ENCODE results near the gene FXYD2.

FXYD2 gene

DNA sequence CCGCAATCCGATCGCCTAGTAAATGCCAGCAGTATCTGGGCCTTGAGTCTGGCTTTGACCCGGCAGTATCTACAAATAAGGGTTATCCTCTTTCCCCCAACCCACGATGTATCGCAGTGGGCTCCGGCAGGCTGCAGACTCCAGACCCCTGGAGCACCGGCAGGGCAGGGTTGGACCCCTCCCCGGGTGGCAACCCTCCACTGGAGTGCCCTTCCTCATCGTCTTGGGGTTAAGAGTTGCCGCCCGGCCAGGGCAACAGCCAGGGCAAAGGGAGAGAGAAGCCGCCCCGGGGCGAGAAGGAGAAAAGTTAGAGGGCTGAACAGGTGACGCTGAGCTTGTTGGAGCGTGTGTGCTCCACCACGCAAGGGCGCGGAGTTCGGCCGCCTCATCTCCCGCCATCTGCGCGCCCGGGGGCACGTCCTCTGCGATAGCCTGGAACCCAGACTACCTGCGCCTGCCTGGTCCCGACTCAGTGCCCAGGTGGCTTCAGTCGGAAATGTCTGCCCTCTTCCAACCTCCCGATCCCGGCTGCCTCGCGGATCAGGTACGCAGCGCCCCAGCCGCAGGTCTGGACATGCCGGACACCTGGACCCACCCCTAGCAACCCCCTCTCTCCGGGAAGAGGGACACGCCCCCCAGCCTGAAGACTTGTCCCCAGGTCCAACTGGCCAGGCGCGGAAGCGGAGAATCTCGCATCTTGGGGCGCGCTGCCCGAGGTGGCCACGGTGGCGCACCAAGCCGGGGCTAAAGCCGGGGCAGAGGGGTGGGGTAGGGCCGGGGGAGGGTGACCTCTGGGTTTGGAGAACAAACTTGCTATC is 28.7 kb downstream of the FXYD2 start:
- DNase-seq, result no peak

DNA sequence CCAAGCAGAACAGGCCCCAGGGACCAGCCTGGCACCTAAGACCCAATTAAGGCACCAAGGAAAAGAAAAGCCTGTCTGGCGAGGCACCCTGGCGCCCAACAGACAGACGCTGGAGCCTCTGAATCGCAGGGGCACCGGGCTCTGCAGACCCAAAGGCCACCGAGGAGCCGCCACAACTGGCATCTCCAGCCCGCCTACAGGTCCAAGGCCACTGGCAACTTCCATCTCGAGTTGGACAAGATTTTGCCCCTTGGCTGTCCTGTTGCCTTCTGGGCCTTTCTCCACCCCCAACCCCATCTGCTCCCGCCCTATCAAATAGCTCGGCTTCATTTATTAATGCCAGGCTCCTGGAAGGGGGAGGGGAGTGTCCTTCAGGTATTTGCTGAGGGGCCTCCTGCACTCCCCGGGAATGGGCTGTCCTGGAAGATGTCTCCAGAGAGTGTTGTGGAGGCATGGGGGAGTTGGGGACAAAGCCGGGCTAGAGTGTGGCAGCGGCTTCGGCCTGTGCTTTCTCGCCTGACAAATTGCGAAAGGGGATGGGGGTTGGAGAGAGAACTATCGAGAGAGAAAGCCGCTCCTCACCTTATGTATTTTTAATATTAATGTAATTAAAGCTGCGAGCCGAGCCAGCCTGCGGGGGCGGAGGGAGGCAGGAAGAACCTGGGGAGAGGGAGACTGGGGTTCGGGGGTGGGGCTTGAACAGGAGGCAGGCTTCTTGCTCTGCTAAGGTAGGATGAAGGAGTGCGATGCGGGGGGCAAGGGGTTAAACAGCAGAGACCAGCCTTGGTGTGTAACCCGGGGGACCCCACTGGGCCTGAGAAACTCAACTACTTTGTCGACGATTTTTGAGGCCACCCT is 29.5 kb downstream of the FXYD2 start:
- no peak for DNase-seq

DNA sequence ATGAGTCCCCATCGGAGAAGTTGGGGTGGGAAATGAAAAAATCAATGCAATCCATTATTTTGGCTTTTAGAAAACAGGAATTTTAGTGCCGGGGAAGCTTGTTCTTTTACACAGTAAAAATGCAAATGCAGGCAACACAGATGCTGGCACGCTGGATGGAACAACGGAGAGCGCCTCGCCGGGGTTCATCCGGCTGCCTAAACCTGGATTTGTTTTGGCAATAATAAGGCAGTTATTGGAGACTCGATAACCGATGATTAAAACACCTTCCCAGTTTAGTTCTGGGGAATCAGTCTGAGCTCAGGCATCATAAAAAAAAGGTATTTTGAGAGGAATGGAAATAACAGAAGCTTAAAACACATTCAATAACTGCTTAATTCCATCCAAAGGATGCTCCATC is 30.4 kb downstream of the FXYD2 start:
- DNase-seq, result no peak

DNA sequence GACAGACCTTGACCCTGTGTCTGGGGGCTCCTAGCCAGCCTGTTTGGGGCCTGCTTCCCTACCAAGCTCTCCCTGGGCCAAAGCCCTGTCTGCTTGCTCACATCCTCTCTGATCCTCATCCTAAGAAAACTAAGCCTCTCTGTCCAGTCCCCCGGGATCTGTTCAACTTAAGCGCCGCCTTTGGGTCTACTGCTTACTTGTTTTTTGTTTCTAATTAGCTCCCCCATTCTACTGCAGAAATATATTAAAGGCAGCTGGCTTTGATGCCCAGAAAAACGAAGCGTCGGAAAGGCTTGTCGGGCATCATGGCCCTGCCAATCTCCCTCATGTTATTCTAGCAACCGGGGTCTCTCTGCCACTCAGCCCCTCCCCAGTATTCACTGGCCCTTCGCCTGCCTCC is 31.0 kb downstream of the FXYD2 start:
- no peak for DNase-seq

DNA sequence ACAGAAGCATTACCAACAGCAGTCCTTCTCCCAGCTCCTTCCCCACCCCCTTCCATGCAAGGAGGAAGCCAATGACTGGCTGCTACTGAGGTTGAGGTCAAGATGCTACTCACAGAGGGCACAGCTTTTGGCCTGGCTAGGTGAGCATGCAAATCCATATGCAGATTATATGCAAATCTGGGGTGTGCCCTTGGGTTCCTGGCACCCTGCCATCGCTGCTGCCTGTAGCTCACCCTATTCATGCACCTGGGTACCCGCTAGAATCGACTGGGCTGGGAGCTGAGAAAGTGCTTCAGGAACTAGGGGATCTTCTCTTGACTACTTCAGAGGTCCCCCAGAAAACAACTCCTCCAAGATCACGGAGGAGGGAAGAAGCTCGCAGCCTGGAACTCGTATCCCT is 31.6 kb downstream of the FXYD2 start:
- no peak for DNase-seq

DNA sequence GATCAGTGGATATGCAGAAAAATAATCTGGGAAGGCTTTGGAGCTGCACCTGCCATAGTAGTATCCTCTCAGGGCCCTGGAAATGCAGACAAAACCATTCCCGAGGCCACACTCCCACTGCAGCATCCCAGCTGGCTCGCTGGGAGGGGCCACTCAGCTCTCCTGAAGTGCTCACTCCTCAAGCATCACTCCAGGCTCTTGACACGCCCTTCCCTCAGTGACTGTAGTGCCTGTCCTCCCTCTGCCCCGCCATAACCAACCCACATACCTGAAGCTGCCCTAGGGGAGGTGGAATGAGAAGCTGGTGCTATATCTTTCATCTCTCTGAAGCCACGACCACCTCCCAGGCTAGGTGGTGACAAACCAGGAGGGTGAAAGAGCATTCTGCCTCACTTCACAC is 32.3 kb downstream of the FXYD2 start:
- no peak for DNase-seq

DNA sequence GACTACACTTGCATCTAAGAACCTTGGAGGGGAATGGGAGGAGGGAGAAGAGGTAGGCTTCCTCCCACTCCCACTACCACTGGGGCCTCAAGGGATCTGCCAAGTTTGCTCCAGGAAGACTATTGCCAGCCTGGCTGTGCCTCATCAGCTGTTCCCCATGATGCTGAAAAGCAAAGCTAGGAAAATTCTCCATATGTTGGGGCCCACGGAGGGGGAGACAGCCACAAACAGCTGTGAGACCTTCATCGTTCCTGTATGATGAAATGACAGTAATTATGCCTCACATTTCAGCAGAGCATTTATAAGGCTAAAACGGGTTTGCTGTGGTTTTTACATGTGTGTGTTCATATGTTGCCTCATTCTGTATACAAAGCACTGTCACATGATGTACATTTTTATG is 34.3 kb downstream of the FXYD2 start:
- DNase-seq, result no peak

DNA sequence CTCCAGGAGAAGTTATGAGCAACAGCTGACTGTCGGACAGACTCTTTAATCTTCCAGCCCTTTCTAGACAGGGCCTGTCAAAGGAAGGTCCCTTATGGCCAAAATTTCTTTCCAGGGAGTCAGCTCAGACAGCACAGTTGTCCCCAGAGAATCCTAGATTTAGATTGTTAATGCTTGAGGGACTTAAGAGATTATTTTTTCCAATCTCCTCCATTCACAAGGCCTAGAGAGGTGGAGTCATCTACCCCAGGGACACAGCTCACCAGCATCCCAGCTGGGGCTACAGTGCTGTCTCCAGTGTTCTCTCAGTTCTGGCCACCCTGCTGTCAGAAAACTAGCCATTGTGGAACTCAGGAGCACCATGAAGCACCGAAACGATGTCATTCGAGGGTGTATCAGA is 35.3 kb downstream of the FXYD2 start:
- DNase-seq, result no peak

DNA sequence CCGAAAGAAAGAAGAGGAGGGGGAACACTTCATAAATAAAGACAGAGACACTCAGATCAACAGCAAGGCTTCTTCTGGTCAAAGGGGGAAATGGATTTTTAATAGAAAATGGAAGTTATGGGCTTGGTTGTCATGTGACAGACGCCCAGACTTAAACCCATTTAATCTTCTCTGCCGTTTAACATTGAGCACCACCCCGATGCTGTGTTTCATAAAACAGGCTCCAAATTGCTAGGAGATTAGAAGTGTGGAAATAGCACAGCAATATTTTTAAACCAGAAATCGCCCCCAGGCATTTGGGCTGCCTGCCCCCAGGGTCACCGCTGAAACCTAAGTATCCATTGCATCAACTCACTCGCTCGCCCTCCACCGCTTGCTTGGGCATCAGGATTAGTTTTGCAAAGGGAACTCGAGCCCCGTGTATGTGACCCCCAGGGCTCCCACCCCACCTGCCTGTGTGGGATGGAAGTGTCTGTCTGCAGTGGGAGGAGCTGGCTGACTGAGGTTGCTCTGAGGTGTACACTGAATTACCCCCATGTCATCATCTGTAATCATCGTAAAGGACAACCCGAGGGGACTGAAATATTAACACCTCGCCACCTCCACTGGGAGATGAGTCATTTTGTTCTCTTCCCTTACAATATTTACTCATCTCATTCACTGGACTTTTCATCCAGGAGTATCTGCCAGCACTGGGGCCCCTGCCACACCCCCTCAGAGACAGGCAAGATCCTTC is 38.2 kb downstream of the FXYD2 start:
- DNase-seq, result no peak

DNA sequence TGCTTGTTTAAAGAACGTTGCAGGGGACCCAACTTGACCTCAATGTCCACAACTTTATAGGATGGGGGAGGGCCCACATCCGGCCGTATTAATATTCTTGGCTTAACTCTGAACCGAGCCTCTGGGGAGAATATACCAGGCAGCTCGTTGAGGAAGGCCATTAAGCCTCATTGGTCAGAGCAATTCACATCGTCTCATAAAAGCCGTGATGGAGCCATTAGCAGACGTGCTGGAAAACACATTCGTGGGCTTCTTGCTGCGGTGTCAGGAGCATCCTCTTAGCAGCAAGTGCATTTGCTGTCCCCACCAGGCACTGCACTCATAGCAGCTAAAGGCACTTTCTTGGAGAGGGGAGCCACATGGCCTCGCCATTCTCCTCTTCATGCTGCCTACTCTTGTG is 42.4 kb downstream of the FXYD2 start:
- no peak for DNase-seq

DNA sequence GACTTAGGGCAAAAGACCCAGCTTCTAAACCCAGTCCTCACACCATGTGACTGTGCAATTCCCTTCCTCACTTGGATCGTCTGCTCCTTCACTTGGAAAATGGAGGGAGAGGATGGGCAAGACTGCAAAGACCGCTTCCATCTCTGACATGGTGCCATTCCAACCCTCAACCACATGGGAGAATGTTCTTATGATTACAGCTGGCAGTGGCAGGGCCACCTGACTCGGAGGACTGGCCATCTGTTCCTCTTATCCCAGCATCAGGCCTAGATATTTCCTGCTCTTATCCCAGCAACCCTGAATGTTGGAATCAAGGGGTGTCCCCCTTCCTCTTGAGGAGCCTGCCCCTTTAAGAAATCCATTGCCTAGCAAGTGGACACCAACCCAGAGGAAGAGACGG is 42.9 kb downstream of the FXYD2 start:
- no peak for DNase-seq

DNA sequence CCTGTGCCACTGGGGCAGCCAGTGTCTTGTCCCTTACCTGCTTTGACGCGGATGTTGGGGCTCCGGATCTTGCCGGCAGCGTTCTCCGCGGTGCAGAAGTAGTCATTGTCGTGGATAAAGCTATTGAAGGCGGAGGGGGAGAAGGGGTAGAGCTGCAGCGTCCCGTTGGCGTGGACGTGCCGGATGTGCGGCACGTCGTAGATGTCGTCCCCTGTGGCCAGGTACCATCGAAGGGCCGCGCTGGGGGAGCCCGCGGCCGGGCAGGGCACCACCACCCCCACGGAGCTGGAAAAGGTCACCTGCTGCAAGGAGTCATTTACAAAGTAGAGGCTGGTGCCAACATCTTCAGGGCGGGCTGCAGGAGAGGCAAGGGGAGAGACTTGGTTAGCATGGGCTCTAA is 44.1 kb downstream of the FXYD2 start:
- DNase-seq, result no peak

DNA sequence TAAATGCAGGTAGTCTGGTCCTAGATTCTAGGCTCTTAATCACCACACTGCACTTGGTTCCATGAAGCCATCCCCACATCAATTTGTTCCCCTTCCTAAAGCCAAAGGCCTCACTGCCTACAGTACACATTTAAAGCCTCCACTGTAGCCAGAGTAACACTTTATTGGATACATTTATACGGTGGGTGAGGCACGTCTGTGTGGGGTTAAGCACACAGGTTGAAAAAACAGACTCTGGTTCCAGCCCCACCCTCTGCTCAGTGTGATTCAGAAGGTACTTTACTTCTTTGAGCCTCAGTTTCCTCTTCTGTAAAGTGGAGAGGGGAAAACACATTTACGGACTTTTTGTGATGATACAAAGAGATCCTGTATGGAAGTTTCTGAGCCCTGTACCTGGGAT is 50.0 kb downstream of the FXYD2 start:
- no peak for DNase-seq

DNA sequence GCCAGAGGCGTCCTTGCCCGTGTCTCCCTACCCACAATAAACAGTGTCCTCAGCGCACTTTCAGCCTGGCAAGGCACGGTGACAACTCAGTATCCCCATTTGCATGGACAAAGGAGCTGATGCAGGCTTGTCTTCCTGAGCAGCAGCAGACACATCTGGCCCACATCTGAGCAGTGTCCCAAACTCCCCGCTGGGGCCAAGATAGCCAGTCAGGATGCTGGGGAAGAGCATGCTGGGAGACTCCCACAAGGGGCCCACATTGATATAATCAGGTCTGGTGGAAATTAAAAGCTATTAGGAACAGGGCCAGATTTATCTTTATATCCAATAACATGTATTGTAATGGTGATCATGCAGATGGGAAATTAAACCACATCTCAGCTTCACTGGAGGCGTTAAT is 52.2 kb downstream of the FXYD2 start:
- DNase-seq, result no peak

DNA sequence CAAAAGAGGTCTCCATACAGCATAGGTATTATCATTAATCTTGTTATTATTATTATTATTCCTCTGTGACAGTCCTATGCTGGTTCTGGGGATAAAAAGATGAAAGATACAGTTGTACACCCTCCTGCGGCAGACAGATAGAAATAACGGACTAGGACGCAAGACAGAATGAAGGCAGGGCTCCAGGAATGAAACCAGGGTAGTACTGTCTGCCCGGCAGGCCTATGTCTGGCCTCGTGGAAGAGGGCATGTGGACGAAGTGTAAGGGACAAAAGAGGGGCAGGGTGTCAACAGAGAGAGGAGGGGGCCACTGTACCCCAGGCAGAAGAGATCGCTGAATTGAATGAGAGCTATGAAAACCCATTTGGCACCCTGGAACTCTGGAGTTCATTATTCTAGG is 52.7 kb downstream of the FXYD2 start:
- DNase-seq, result no peak

DNA sequence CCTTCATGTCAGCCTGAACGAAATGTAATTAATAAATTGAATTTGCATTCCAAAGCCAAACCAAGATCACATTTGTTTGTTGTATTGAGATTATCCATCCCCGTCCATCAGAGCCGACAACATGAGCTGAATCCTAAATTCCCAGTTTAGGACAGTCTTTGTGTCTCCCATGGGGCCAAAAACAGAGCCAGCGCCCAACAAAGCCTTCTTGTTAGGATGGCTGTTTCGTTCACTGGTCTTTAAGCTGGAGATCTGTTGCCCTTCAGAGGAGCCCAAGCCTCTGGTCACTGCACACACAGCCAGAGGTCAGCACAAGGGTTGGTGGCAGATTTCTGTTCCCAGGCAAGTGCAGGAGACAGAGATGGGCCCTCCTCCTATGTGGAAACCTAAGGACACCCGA is 53.3 kb downstream of the FXYD2 start:
- DNase-seq, result no peak

DNA sequence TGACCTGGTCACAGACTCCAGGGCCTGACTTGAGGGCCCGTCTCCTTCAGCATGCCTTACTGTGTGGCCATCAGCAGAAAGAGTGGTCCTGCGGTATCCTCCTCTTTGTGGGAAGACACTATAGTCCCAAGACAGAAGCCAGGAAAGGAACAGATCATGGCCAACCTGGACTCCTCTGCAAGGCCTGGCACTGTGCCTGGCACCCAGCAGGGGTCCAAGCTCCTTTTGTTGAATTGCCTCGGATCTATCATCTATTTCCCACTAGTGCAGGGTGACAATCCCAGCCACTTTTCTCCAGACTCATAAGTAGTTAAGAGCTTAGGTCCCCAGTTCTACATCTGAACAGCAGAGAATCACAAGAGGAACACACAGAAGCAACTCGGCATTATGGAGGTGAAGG is 54.5 kb downstream of the FXYD2 start:
- DNase-seq, result no peak
